Karpas-422 (cell line): ENCODE measurements around the gene NEURL1. TPM values are rescaled to one million over a fixed set of nuclear protein-coding genes. Genes with fewer than 3 reads are reported as not detected.
A peak's percentile ranks its signal among the peaks of the same experiment; 100 is the strongest.

Source experiments
- DNase-seq: peaks from one replicate; pipeline ENCODE4 v3.0.0-alpha.2; 2015
- H2AFZ ChIP-seq: fragments of 200-600 bp; sonication (generic); 2 replicates; pipeline ENCODE4 v1.6.1; 2014; ENCODE audit warnings: antibody characterized with exemption, low read length, mixed read lengths
- H3K27ac ChIP-seq: fragments of 200-600 bp; sonication (generic); 2 replicates; pipeline ENCODE4 v1.5.1; 2014; ENCODE audit warnings: mild to moderate bottlenecking, low read length, moderate library complexity
- H3K27me3 ChIP-seq: fragments of 200-600 bp; sonication (generic); 2 replicates; pipeline ENCODE4 v1.6.1; 2014; ENCODE audit warnings: low read length, mixed read lengths
- H3K36me3 ChIP-seq: fragments of 200-600 bp; sonication (generic); 2 replicates; pipeline ENCODE4 v1.6.1; 2014; ENCODE audit warnings: low read length, mixed read lengths; ENCODE audit not compliant: insufficient read depth
- H3K4me1 ChIP-seq: fragments of 200-600 bp; sonication (generic); 2 replicates; pipeline ENCODE4 v1.6.1; 2014; ENCODE audit warnings: mild to moderate bottlenecking, low read length, mixed read lengths
- H3K4me2 ChIP-seq: fragments of 200-600 bp; sonication (generic); 2 replicates; pipeline ENCODE4 v1.6.1; 2014; ENCODE audit warnings: low read length, low read depth, mild to moderate bottlenecking; ENCODE audit not compliant: poor library complexity, severe bottlenecking
- H3K4me3 ChIP-seq: fragments of 200-600 bp; sonication (generic); 2 replicates; pipeline ENCODE4 v1.5.1; 2014; ENCODE audit warnings: mild to moderate bottlenecking, antibody characterized with exemption, low read length, mixed read lengths
- H3K79me2 ChIP-seq: fragments of 200-600 bp; sonication (generic); 2 replicates; pipeline ENCODE4 v1.6.1; 2014; ENCODE audit warnings: mild to moderate bottlenecking, low read length, mixed read lengths
- H3K9ac ChIP-seq: fragments of 200-600 bp; sonication (generic); 2 replicates; pipeline ENCODE4 v1.6.0; 2014; ENCODE audit warnings: low read length
- H3K9me2 ChIP-seq: fragments of 200-600 bp; sonication (generic), shearing (Covaris generic); replicated peaks from 2 replicates; pipeline ENCODE4 v1.6.0; 2014; ENCODE audit warnings: mild to moderate bottlenecking, low read length, moderate library complexity; ENCODE audit not compliant: insufficient read depth
- H3K9me3 ChIP-seq: fragments of 300-700, 200-600 bp; sonication (generic); 2 replicates; pipeline ENCODE4 v1.6.1; 2014; ENCODE audit warnings: low read length, mixed read lengths
- H4K20me1 ChIP-seq: fragments of 200-600 bp; sonication (generic); 2 replicates; pipeline ENCODE4 v1.6.1; 2014; ENCODE audit warnings: mild to moderate bottlenecking, antibody characterized with exemption, low read length, low read depth; ENCODE audit not compliant: insufficient read depth
- total RNA-seq: library from RNA; depleted of rRNA; stranded (reverse); fragments of >200 nt; shearing (Covaris generic); gene quantifications from 2 replicates; pipeline ENCODE4 v1.2.3, GENCODE V29; 2014; ENCODE audit warnings: low replicate concordance

NEURL1 gene
- total RNA-seq, 1 experiment from 2014 or later = not detected

DNA sequence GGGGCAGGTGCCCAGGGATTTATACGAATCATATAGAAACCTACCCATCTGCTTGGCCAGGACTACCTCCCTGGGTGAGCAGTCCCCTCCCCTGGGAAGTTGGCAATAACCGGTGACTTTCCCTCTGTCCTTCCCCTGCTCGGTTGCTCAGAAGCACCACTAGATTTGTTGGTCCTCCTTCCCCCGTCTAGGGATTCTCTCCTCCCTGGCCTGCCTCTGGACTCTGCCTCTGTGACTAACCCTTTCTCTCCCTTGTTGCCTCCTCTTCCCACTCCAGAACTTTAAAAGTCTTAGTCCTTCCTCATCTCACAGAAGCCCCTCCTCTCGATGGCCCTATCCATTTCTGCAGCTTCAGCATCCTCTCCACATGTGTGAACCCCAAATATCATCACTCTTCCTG is 24.3 kb upstream of the NEURL1 start:
- no peak overlapping the region for H3K4me3 ChIP-seq
- DNase-seq = no peak
- H3K9ac ChIP-seq = no peak overlapping the region
- no peak overlapping the region for H2AFZ ChIP-seq
- H3K79me2 ChIP-seq = no peaks in the 10 kb centered on the region
- no peak overlapping the region for H3K4me2 ChIP-seq
- no peaks in the 10 kb centered on the region for H3K27me3 ChIP-seq
- peaks cover 61% of the 10 kb centered on the region for H3K4me1 ChIP-seq
- no peak overlapping the region for H3K27ac ChIP-seq
- H3K36me3 ChIP-seq = no peaks in the 10 kb centered on the region
- H4K20me1 ChIP-seq = no peaks in the 10 kb centered on the region
- no peaks in the 10 kb centered on the region for H3K9me3 ChIP-seq
- H3K9me2 ChIP-seq = no peaks in the 10 kb centered on the region

DNA sequence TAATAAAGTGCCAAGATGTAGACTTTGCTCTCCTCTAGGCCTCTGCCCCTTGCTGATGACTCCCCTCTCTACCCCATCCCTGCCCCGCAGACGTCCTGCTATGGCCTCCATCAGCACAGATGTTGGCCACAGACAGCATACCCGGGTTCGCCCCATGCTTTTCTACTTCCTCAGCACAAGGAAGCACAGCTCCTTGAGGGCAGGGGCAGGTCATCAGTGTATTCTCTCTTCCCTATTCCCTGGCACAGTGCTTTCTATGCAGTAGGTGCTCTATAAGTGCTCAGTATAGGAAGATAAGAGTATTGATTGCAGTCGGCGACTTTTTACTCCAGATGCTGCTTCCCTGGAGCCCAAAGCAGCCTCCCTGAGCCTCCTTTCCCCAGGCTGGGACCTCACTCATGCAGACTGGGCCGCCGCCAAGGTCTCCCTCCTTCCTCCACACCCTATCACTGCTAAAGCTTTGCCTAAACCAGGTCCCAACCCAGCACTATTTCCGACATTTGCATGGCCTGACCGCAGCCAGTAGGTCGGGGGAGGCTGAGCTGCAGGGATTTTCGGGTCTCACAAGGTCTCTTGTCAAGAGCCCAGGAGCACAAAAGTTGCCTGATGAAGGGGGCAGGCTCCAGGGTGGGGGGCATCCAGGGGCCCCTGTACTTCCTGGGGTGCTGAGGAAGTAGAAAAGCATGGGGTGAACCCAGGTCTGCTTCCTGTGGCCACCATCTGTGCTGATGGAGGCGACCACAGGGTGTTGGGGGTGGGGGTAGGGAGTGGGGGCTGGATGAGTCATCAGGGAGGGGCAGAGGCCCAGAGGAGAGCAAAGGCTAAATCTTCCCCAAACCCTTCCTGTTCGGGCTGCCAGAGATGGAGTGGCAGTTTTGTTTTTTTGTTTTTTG is 22.5 kb upstream of the NEURL1 start:
- H3K27ac ChIP-seq = peak overlapping the region; percentile 91
- no peaks in the 10 kb centered on the region for H3K27me3 ChIP-seq
- H3K4me1 ChIP-seq = peaks cover 54% of the 10 kb centered on the region
- no peaks in the 10 kb centered on the region for H3K36me3 ChIP-seq
- DNase-seq = peak; percentile 96
- no peaks in the 10 kb centered on the region for H3K9me2 ChIP-seq
- H3K4me2 ChIP-seq = peak overlapping the region; percentile 76
- H3K9me3 ChIP-seq = no peaks in the 10 kb centered on the region
- H3K9ac ChIP-seq = peak overlapping the region; percentile 68
- H3K4me3 ChIP-seq = peak overlapping the region; percentile 57
- H4K20me1 ChIP-seq = no peaks in the 10 kb centered on the region
- peak overlapping the region; percentile 9; the same call in 1 of the 2 replicates for H2AFZ ChIP-seq
- no peaks in the 10 kb centered on the region for H3K79me2 ChIP-seq

DNA sequence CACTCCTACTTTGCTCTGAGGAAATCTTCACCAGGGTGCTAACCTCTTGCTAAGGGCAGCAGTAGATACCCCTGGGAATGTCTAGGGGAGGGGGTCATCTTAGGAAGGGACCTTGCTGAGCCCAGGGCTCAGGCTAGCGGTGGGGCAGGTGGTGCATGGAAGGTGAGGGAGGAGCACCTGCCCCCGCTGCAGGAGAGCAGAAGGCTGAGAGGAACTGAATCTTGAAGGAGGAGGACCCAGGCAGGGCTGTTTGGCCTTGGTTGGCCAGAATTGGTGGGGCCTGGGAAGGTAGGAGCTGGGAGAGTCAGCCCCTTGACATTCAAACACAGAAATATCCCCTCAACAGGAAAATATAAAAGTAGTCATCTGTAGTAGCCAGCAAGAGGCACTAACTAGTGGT is 21.5 kb upstream of the NEURL1 start:
- no peaks in the 10 kb centered on the region for H3K9me2 ChIP-seq
- H3K36me3 ChIP-seq = no peaks in the 10 kb centered on the region
- H3K27ac ChIP-seq = peak overlapping the region; percentile 91
- H3K4me1 ChIP-seq = peaks cover 51% of the 10 kb centered on the region
- H4K20me1 ChIP-seq = no peaks in the 10 kb centered on the region
- peak overlapping the region; percentile 17 for H2AFZ ChIP-seq
- no peaks in the 10 kb centered on the region for H3K27me3 ChIP-seq
- H3K4me2 ChIP-seq = peak overlapping the region; percentile 76
- peak; percentile 84 for DNase-seq
- no peaks in the 10 kb centered on the region for H3K9me3 ChIP-seq
- H3K9ac ChIP-seq = peak overlapping the region; percentile 68
- peak overlapping the region; percentile 57 for H3K4me3 ChIP-seq
- no peaks in the 10 kb centered on the region for H3K79me2 ChIP-seq

DNA sequence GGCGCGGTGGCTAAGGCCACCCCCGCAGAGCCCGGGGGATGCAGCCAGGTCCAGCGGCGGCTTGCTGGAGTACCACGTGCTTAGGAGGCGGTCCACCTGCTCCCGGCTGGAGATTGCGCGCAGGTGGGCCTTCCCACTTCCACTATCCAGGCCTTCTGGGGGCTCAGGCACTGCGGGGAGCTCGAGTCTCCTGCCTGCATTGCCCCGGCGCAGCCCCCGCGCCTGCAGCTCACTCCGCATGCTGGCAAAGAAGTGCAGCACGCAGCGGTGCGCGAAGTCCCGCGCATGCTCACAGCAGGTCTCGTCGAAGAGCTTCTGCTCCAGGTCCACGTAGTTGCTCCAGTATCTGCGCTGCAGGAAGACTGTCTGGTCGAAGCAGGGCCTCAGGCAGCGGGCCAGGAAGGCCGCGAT is 20.2 kb upstream of the NEURL1 start:
- Histone ChIP-seq H3K9ac (no peak overlapping the region), H3K4me2 (no peak overlapping the region), H4K20me1 (no peaks in the 10 kb centered on the region), H3K79me2 (no peaks in the 10 kb centered on the region), H3K27ac (no peak overlapping the region), H3K4me1 (peaks cover 40% of the 10 kb centered on the region), H2AFZ (no peak overlapping the region), H3K36me3 (no peaks in the 10 kb centered on the region), H3K27me3 (no peaks in the 10 kb centered on the region), H3K9me2 (no peaks in the 10 kb centered on the region), H3K4me3 (no peak overlapping the region), H3K9me3 (no peaks in the 10 kb centered on the region)
- DNase-seq = no peak

DNA sequence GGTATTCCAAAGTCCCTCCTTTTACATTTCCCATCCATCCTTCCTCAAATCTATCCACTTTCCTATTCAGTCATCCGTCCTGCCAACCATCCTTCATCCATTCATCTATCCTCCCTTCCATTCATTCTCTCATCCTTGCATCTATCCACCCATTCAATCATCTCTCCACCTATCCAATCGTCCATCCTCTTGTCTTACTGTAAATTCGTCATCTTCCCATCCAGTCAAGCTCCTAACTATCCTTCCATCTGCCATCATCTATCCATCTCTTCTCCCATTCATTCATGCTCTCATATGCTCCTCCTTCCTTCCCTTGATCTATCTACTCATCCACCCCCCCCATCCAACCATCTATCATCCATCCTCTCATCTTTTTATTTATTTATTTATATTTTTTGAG is 19.4 kb upstream of the NEURL1 start:
- no peak overlapping the region for H3K27ac ChIP-seq
- H3K79me2 ChIP-seq = no peaks in the 10 kb centered on the region
- no peak overlapping the region for H2AFZ ChIP-seq
- no peak overlapping the region for H3K4me2 ChIP-seq
- no peaks in the 10 kb centered on the region for H3K36me3 ChIP-seq
- H3K4me3 ChIP-seq = no peak overlapping the region
- no peaks in the 10 kb centered on the region for H4K20me1 ChIP-seq
- H3K9me3 ChIP-seq = no peaks in the 10 kb centered on the region
- H3K9me2 ChIP-seq = no peaks in the 10 kb centered on the region
- peaks cover 43% of the 10 kb centered on the region for H3K4me1 ChIP-seq
- no peak overlapping the region for H3K9ac ChIP-seq
- no peaks in the 10 kb centered on the region for H3K27me3 ChIP-seq
- DNase-seq = no peak

DNA sequence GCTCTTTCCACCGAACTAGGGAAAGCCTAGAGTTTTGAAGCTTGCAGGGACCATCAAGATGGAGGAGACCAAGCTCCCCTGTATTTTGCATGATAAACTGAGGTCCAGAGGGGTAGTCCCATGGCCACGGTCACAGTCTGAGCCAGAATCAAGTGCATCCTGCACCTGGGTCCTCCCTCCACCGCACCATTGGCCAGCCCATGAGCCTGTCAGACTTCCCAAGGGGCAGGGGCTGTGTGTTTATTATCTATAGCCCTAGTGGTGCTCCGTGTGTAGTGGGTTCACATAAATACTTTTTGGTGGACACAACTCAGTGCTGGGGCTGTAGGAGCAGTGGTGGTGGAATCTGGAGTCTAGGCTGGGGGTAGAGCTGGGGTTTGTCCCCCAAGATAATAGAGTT is 18.1 kb upstream of the NEURL1 start:
- Histone ChIP-seq H3K27me3 (no peaks in the 10 kb centered on the region), H3K4me2 (no peak overlapping the region), H3K79me2 (no peaks in the 10 kb centered on the region), H3K4me3 (no peak overlapping the region), H3K9me3 (no peaks in the 10 kb centered on the region), H3K9ac (no peak overlapping the region), H2AFZ (no peak overlapping the region), H4K20me1 (no peaks in the 10 kb centered on the region), H3K36me3 (no peaks in the 10 kb centered on the region), H3K27ac (no peak overlapping the region), H3K9me2 (no peaks in the 10 kb centered on the region), H3K4me1 (peaks cover 39% of the 10 kb centered on the region)
- no peak for DNase-seq

DNA sequence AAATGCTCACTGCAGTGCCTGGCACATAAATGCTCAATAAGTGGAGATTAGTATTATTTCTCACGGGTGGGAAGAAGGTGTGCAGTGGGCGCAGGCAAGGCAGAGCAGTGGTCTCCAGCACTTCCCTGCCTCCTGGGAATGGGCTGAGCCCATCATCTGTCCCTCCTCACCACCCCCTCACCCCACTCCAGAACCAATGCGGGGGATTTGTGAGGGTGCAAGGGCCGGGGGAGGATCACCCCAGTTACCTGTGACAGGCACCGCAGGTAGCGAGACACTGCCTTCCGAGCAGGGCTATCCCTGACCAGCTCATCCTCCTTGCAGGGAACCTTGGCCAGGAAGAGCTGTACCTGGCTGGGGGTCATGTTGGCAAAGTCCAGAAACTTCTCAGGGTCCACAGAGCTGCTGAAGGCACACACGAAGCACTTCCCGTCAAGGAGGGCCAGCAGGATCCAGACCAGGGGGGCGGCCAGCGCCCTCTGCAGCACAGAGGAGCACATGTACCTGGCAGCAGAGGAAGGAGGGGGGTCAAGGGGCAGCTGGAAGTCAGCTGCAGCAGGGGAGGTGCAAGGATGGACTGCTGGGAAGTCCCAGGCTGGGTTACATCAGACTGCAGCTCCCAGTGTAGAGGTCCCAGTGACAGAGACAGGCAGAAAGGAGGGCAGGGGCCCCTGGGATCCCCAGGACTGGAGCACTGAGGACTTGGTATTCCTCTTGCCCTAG is 17.3 kb upstream of the NEURL1 start:
- no peak overlapping the region for H3K27ac ChIP-seq
- peaks cover 32% of the 10 kb centered on the region for H3K4me1 ChIP-seq
- H4K20me1 ChIP-seq = no peaks in the 10 kb centered on the region
- no peak overlapping the region for H2AFZ ChIP-seq
- H3K9ac ChIP-seq = no peak overlapping the region
- H3K9me3 ChIP-seq = no peaks in the 10 kb centered on the region
- H3K4me3 ChIP-seq = no peak overlapping the region
- no peaks in the 10 kb centered on the region for H3K27me3 ChIP-seq
- peak; percentile 81 for DNase-seq
- H3K9me2 ChIP-seq = no peaks in the 10 kb centered on the region
- H3K4me2 ChIP-seq = no peak overlapping the region
- H3K36me3 ChIP-seq = no peaks in the 10 kb centered on the region
- H3K79me2 ChIP-seq = no peaks in the 10 kb centered on the region

DNA sequence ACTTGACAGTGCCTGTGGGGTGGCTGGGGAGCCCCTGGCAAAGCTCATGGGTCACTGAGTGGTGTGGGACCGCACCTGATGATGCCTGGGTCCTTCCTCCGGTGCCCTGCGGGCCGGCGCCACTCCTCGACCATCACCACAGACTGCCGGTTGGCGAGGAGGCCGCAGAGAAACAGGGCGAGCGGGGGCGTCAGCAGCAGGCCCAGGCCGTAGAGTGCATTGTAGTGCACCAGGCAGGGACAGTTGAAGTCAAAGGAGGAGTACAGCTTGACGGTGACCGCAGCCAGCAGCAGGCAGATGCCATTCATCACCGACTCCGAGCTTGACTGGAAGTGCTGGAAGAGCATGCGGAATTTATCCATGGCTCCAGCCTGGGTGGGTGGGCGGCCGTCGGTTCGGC is 14.8 kb upstream of the NEURL1 start:
- Histone ChIP-seq H3K79me2 (no peaks in the 10 kb centered on the region), H3K36me3 (no peaks in the 10 kb centered on the region), H3K4me2 (no peak overlapping the region), H3K4me1 (peaks cover 16% of the 10 kb centered on the region), H3K27ac (no peak overlapping the region), H3K9me3 (no peaks in the 10 kb centered on the region), H4K20me1 (no peaks in the 10 kb centered on the region), H3K9me2 (no peaks in the 10 kb centered on the region), H2AFZ (no peak overlapping the region), H3K9ac (no peak overlapping the region), H3K27me3 (no peaks in the 10 kb centered on the region), H3K4me3 (no peak overlapping the region)
- no peak for DNase-seq
